SK-N-SH (cell line): ENCODE data around the gene MYL1. TPM values are rescaled to one million over a fixed set of nuclear protein-coding genes. Genes with fewer than 3 reads are reported as not detected.

Source experiments
- CTCF ChIA-PET: fragments of 300-600, 350-600 bp; formaldehyde crosslinking; extraction: SDS; loops from one replicate; lab custom pipeline; 2021; lab: Yijun Ruan, JAX
- POLR2A ChIA-PET: fragments of 350-600 bp; sonication (Branson Sonifier 250); formaldehyde crosslinking; extraction: SDS; loops from one replicate; lab custom pipeline; 2020; ENCODE audit warnings: antibody characterized with exemption, inconsistent platforms; lab: Yijun Ruan, JAX
- DNase-seq: peaks from one replicate; pipeline ENCODE4 v3.0.0; 2012
- H2AFZ ChIP-seq: fragments of 200-600 bp; sonication (generic); 2 replicates; pipeline ENCODE4 v1.8.1; 2016; ENCODE audit warnings: antibody characterized with exemption, mild to moderate bottlenecking, low read depth
- H3F3A ChIP-seq: fragments of 200-600 bp; sonication (generic); replicated peaks from 2 replicates; pipeline ENCODE3; 2016; ENCODE audit warnings: antibody characterized with exemption, mild to moderate bottlenecking; ENCODE audit not compliant: insufficient read depth
- H3K27ac ChIP-seq, 2 experiments: fragments of 200-500 bp in 1 of 2; fragments of 200-600 bp in 1 of 2; sonication (Bioruptor generic) in 1 of 2; sonication (generic), shearing (Covaris generic) in 1 of 2; 2 replicates each; pipeline versions ENCODE4 v1.5.1 to v1.6.1; 2014 to 2016; ENCODE audit warnings: low read depth in 2 of 2, inconsistent platforms in 1 of 2, low read length in 1 of 2, mild to moderate bottlenecking in 1 of 2, mixed read lengths in 1 of 2
- H3K27me3 ChIP-seq: fragments of 200-600 bp; sonication (generic), shearing (Covaris generic); 2 replicates; pipeline ENCODE4 v1.6.1; 2016; ENCODE audit warnings: mixed run types; ENCODE audit not compliant: insufficient read depth
- H3K36me3 ChIP-seq, 2 experiments: fragments of 200-500 bp in 1 of 2; fragments of 200-600 bp in 1 of 2; sonication (Bioruptor generic) in 1 of 2; sonication (generic) in 1 of 2; replicated peaks in 1 of 2; 2 replicates each; pipeline versions ENCODE3 to v1.5.1; 2014 to 2016; ENCODE audit warnings: low read length in 1 of 2, mild to moderate bottlenecking in 1 of 2; ENCODE audit not compliant: insufficient read depth in 2 of 2, control insufficient read depth in 1 of 2
- H3K4me1 ChIP-seq, 2 experiments: fragments of 200-500 bp in 1 of 2; fragments of 200-600 bp in 1 of 2; sonication (Bioruptor generic) in 1 of 2; sonication (generic), shearing (Covaris generic) in 1 of 2; 2 replicates each; pipeline versions ENCODE4 v1.5.1 to v1.6.1; 2014 to 2016; ENCODE audit warnings: low read depth in 1 of 2, low read length in 1 of 2, mixed run types in 1 of 2; ENCODE audit not compliant: insufficient read depth in 2 of 2, control insufficient read depth in 1 of 2
- H3K4me2 ChIP-seq: fragments of 200-600 bp; sonication (generic), shearing (Covaris generic); 2 replicates; pipeline ENCODE4 v1.6.1; 2017; ENCODE audit warnings: mixed run types
- H3K4me3 ChIP-seq, 2 experiments: fragments of 200-500 bp in 1 of 2; fragments of 200-600 bp in 1 of 2; sonication (Bioruptor generic) in 1 of 2; sonication (generic), shearing (Covaris generic) in 1 of 2; 2 replicates each; pipeline versions ENCODE4 v1.5.1 to v1.8.1; 2014 to 2016; ENCODE audit warnings: low read depth in 2 of 2, inconsistent platforms in 1 of 2, low read length in 1 of 2, mild to moderate bottlenecking in 1 of 2, mixed read lengths in 1 of 2, moderate library complexity in 1 of 2
- H3K79me2 ChIP-seq: fragments of 200-600 bp; sonication (generic); 2 replicates; pipeline ENCODE4 v1.8.1; 2017; ENCODE audit warnings: mild to moderate bottlenecking; ENCODE audit not compliant: insufficient read depth
- H3K9ac ChIP-seq: fragments of 200-600 bp; sonication (generic); 2 replicates; pipeline ENCODE4 v1.6.1; 2017; ENCODE audit warnings: mixed run types
- H3K9me2 ChIP-seq: fragments of 200-600 bp; sonication (generic); 2 replicates; pipeline ENCODE4 v1.6.1; 2017; ENCODE audit warnings: mixed run types
- H3K9me3 ChIP-seq: fragments of 200-600 bp; sonication (generic); 2 replicates; pipeline ENCODE4 v1.6.1; 2017; ENCODE audit warnings: mixed run types, mild to moderate bottlenecking, moderate library complexity
- H4K20me1 ChIP-seq: fragments of 200-600 bp; sonication (generic); 2 replicates; pipeline ENCODE4 v1.6.1; 2017; ENCODE audit warnings: mild to moderate bottlenecking, mixed run types; ENCODE audit not compliant: insufficient read depth
- CHD2 ChIP-seq: fragments of 150-350 bp; IDR thresholded peaks from 2 replicates; pipeline ENCODE4 v1.6.1; 2018; ENCODE audit warnings: low read length; ENCODE audit not compliant: partially characterized antibody
- EP300 ChIP-seq, 2 experiments: IDR thresholded peaks; 2 replicates each; pipeline versions ENCODE4 v1.4.0 to v1.6.1; 2012; ENCODE audit warnings: borderline replicate concordance in 1 of 2, low read depth in 1 of 2, low read length in 1 of 2
- FOSL2 ChIP-seq: IDR thresholded peaks from 2 replicates; pipeline ENCODE4 v1.4.0; 2012; ENCODE audit warnings: low read depth, mild to moderate bottlenecking, moderate library complexity, borderline replicate concordance
- NRF1 ChIP-seq: IDR thresholded peaks from 2 replicates; pipeline ENCODE4 v1.6.1; 2012; ENCODE audit warnings: low read depth, mild to moderate bottlenecking, low read length
- POLR2AphosphoS5 ChIP-seq: IDR thresholded peaks from 2 replicates; pipeline ENCODE4 v1.6.1; 2012; ENCODE audit warnings: low read depth, low read length
- RCOR1 ChIP-seq: fragments of 150-350 bp; IDR thresholded peaks from 2 replicates; pipeline ENCODE4 v1.6.1; 2017; ENCODE audit warnings: antibody characterized with exemption, low read length
- RFX5 ChIP-seq: IDR thresholded peaks from 2 replicates; pipeline ENCODE4 v1.6.1; 2012; ENCODE audit warnings: mild to moderate bottlenecking, improper control_type of control experiment, low read length
- RXRA ChIP-seq: IDR thresholded peaks from 2 replicates; pipeline ENCODE4 v1.4.0; 2012; ENCODE audit warnings: low read depth, mild to moderate bottlenecking, borderline replicate concordance
- TAF1 ChIP-seq: IDR thresholded peaks from 2 replicates; pipeline ENCODE4 v1.6.1; 2012; ENCODE audit warnings: low read depth, mild to moderate bottlenecking, low read length, moderate library complexity, borderline replicate concordance
- TCF12 ChIP-seq: IDR thresholded peaks from 2 replicates; pipeline ENCODE4 v1.4.0; 2012
- YY1 ChIP-seq: IDR thresholded peaks from 2 replicates; pipeline ENCODE4 v1.4.0; 2012; ENCODE audit warnings: low read depth, mild to moderate bottlenecking
- WGBS: methylation state at CpG from one replicate; pipeline ENCODE4 v1.1.6; 2017; ENCODE audit warnings: low lambda C conversion rate; 5-methylcytosine and 5-hydroxymethylcytosine counted together
- polyA plus RNA-seq, 3 experiments: library from polyadenylated mRNA; depleted of rRNA; stranded (reverse); fragments of >200 nt; gene quantifications; 2 replicates each; pipeline ENCODE4 v1.2.3, GENCODE V29; 2012
- TF ChIP-seq, protein P1 (sequence below): IDR thresholded peaks from 2 replicates; pipeline ENCODE4 v1.6.1; 2012; ENCODE audit warnings: mild to moderate bottlenecking, low read depth, low read length, moderate library complexity
- TF ChIP-seq, protein P2 (sequence below): fragments of 150-350 bp; IDR thresholded peaks from 2 replicates; pipeline ENCODE4 v1.6.1; 2016; ENCODE audit warnings: mild to moderate bottlenecking, low read depth, low read length
- TF ChIP-seq, protein P3 (sequence below): IDR thresholded peaks from 2 replicates; pipeline ENCODE4 v1.4.0; 2012; ENCODE audit warnings: low read depth, borderline replicate concordance

Gene MYL1
- polyA plus RNA-seq, 1 of the 3 experiments (the other 2 are of a cell fraction), result not detected

DNA sequence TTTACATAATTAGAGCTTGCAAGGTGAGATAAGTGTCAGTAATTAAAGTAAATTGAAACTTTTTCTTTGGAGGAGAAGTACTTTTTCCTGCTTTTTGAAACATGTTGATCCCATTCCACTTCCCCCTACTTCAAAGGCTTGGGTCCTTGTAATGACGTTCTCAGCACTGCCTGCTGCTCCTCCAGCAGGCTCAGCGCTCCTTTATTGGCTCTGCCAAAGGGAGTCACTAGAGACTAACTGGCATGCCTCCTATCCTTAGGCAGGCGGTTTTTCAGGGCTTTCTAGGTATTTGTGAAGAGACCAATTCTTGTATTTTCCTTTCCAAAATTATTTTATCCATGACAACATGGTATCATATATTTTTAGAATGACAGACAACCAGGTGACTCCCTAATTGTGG lies 45.8 kb downstream of the MYL1 start:
- Histone ChIP-seq H4K20me1 (no peaks in the 10 kb centered on the region), H3F3A (no peaks in the 10 kb centered on the region), H3K27me3 (no peaks in the 10 kb centered on the region), H3K9me3 (no peaks in the 10 kb centered on the region), H3K4me1 (no peaks in the 10 kb centered on the region)
- no peak for DNase-seq
- CTCF ChIA-PET, result no interaction called here
- 5% methylated on average over 3 of the region's 3 CpGs for WGBS
- TF ChIP-seq RXRA, result no peak
- TF ChIP-seq RCOR1, result no peak
- no peak for TF ChIP-seq EP300 (IDR thresholded peaks at IDR 0.05; ENCODE audit: borderline replicate concordance in 1 of 2, low read depth in 1 of 2, low read length in 1 of 2)
- TF ChIP-seq TCF12, result no peak
- TF ChIP-seq, protein P1, sequence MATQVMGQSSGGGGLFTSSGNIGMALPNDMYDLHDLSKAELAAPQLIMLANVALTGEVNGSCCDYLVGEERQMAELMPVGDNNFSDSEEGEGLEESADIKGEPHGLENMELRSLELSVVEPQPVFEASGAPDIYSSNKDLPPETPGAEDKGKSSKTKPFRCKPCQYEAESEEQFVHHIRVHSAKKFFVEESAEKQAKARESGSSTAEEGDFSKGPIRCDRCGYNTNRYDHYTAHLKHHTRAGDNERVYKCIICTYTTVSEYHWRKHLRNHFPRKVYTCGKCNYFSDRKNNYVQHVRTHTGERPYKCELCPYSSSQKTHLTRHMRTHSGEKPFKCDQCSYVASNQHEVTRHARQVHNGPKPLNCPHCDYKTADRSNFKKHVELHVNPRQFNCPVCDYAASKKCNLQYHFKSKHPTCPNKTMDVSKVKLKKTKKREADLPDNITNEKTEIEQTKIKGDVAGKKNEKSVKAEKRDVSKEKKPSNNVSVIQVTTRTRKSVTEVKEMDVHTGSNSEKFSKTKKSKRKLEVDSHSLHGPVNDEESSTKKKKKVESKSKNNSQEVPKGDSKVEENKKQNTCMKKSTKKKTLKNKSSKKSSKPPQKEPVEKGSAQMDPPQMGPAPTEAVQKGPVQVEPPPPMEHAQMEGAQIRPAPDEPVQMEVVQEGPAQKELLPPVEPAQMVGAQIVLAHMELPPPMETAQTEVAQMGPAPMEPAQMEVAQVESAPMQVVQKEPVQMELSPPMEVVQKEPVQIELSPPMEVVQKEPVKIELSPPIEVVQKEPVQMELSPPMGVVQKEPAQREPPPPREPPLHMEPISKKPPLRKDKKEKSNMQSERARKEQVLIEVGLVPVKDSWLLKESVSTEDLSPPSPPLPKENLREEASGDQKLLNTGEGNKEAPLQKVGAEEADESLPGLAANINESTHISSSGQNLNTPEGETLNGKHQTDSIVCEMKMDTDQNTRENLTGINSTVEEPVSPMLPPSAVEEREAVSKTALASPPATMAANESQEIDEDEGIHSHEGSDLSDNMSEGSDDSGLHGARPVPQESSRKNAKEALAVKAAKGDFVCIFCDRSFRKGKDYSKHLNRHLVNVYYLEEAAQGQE, result no peak
- no peak for TF ChIP-seq POLR2AphosphoS5
- TF ChIP-seq CHD2, result no peak
- no peak for TF ChIP-seq RFX5
- no peak for TF ChIP-seq FOSL2
- no peak for TF ChIP-seq NRF1
- TF ChIP-seq TAF1, result no peak
- TF ChIP-seq, protein P2, sequence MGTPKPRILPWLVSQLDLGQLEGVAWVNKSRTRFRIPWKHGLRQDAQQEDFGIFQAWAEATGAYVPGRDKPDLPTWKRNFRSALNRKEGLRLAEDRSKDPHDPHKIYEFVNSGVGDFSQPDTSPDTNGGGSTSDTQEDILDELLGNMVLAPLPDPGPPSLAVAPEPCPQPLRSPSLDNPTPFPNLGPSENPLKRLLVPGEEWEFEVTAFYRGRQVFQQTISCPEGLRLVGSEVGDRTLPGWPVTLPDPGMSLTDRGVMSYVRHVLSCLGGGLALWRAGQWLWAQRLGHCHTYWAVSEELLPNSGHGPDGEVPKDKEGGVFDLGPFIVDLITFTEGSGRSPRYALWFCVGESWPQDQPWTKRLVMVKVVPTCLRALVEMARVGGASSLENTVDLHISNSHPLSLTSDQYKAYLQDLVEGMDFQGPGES, result no peak
- no peak for TF ChIP-seq YY1
- TF ChIP-seq, protein P3, sequence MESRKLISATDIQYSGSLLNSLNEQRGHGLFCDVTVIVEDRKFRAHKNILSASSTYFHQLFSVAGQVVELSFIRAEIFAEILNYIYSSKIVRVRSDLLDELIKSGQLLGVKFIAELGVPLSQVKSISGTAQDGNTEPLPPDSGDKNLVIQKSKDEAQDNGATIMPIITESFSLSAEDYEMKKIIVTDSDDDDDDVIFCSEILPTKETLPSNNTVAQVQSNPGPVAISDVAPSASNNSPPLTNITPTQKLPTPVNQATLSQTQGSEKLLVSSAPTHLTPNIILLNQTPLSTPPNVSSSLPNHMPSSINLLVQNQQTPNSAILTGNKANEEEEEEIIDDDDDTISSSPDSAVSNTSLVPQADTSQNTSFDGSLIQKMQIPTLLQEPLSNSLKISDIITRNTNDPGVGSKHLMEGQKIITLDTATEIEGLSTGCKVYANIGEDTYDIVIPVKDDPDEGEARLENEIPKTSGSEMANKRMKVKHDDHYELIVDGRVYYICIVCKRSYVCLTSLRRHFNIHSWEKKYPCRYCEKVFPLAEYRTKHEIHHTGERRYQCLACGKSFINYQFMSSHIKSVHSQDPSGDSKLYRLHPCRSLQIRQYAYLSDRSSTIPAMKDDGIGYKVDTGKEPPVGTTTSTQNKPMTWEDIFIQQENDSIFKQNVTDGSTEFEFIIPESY, result no peak
- TF ChIP-seq, all 33 proteins: peak for 0
- POLR2A ChIA-PET, result no interaction called here
- Histone ChIP-seq H2AFZ (no peak overlapping the region), H3K4me2 (no peak overlapping the region), H3K9me2 (no peaks in the 10 kb centered on the region), H3K36me3 (no peaks in the 10 kb centered on the region), H3K4me3 (no peak overlapping the region), H3K79me2 (no peaks in the 10 kb centered on the region), H3K9ac (no peak overlapping the region), H3K27ac (no peak overlapping the region)
